Hepatocyte (in vitro differentiated cells): ENCODE measurements around the gene PRKCSH.

Experiments
- CTCF ChIP-seq: fragments of 200-600 bp; sonication (generic); IDR thresholded peaks from 2 replicates; pipeline ENCODE4 v1.5.1; 2016; ENCODE audit warnings: antibody characterized with exemption, mild to moderate bottlenecking; ENCODE audit not compliant: poor library complexity
- EZH2 ChIP-seq: fragments of 200-600 bp; sonication (generic); IDR thresholded peaks from 2 replicates; pipeline ENCODE4 v1.6.1; 2016; ENCODE audit warnings: antibody characterized with exemption, mild to moderate bottlenecking, borderline replicate concordance
- EZH2phosphoT487 ChIP-seq: fragments of 200-600 bp; sonication (generic); IDR thresholded peaks from one replicate; pipeline ENCODE4 v1.6.1; 2018; ENCODE audit warnings: antibody characterized with exemption, mild to moderate bottlenecking, low read depth, moderate library complexity; ENCODE audit not compliant: unreplicated experiment, severe bottlenecking

DNA sequence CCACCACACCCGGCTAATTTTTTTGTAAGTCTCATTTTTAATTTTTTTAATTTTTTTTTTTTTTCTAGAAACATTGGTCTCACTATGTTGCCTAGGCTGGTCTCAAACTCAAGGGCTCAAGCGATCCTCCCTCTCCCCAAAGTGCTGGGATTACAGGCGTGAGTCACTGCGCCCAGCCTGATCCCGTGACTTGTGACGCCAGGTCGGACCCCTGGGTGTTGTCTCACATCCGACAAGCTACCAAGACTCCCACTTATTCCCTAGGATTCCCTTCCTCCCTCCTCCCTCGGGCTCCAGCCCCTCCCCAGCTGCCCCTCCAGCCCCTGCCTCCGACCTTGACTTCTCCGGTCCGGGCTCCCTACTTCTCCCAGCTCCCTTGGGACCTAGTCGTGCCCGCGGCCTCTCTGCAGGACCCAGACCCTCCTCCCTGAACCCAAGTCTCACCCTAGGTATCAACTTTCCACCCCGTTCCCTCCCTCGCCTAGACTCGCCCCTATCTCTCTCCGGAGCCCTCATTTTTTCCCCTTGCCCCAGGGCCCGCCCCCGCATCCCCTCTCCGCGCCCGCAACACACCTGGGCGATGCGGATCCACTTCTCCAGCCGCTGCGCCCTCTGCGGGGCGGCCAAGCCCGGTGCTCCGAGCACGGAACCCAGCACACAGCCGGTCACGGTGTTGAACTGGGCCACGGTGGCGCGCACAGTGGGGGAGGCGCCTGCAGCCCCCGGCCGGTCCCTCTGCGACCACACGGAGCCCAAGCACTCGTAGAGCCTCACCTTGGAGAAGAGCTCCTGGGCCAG, 29.4 kb upstream of the PRKCSH start:
- TF ChIP-seq CTCF (no peak), EZH2 (no peak), EZH2phosphoT487 (no peak)
